NCI-H2196 (cell line): Measurements from ENCODE around the gene PAK1IP1.
"Not testable (repeated sequence)": the region's sequence is repeated elsewhere in the genome, so short reads cannot be mapped to it uniquely, and the experiment has no call there.

Source experiments
- DNase-seq: peaks from one replicate; lab custom pipeline; 2025; ENCODE audit not compliant: unreplicated experiment; lab: John Stamatoyannopoulos, UW

Gene PAK1IP1

GRCh38 chr6:10740061-10740460, 45.3 kb downstream of the PAK1IP1 start:
- no peak for DNase-seq

- DNase-seq = not testable (repeated sequence)
Observed at GRCh38 chr6:10741643-10742042, 46.9 kb downstream of the PAK1IP1 start.

GRCh38 chr6:10742251-10742650, 47.5 kb downstream of the PAK1IP1 start:
- DNase-seq = no peak

- DNase-seq = no peak
Observed at GRCh38 chr6:10743515-10743914, 48.7 kb downstream of the PAK1IP1 start.

- DNase-seq = no peak
Observed at GRCh38 chr6:10745116-10745515, 50.3 kb downstream of the PAK1IP1 start.

- peak; percentile 58 for DNase-seq
Observed at GRCh38 chr6:10746915-10747250, 52.1 kb downstream of the PAK1IP1 start.

GRCh38 chr6:10747251-10747972, 52.6 kb downstream of the PAK1IP1 start, which contains the start of gene TMEM14B:
Gene TMEM14B, plus strand, starts transcription at chr6:10747805. Its CDS starts 1,441 bp downstream, at chr6:10749246.
- peak; percentile 100 for DNase-seq

GRCh38 chr6:10749734-10750133, 55.0 kb downstream of the PAK1IP1 start:
- no peak for DNase-seq

GRCh38 chr6:10750568-10750967, 55.8 kb downstream of the PAK1IP1 start:
- DNase-seq = not testable (repeated sequence)

GRCh38 chr6:10751757-10752156, 57.0 kb downstream of the PAK1IP1 start:
- not testable (repeated sequence) for DNase-seq

GRCh38 chr6:10756085-10756484, 61.3 kb downstream of the PAK1IP1 start:
- DNase-seq = no peak
